ENCODE measurements around the gene TMEM18. TPM values are rescaled to one million over a fixed set of nuclear protein-coding genes. Genes with fewer than 3 reads are reported as not detected.

TMEM18 gene
- total RNA-seq, 1 donor = 11.5 TPM

- H3K4me3 ChIP-seq (ENCODE audit: low read length) = no peak overlapping the region
- no peaks in the 10 kb centered on the region for H3K27me3 ChIP-seq (ENCODE audit: insufficient read depth, low read length)
- H3K9me3 ChIP-seq (ENCODE audit: low read depth, low read length) = no peaks in the 10 kb centered on the region
Measured at GRCh38 chr2:655626-656025, 21.6 kb downstream of the TMEM18 start.

GRCh38 chr2:654896-655295 lies 22.3 kb downstream of the TMEM18 start:
- no peak overlapping the region for H3K4me3 ChIP-seq (ENCODE audit: low read length)
- H3K4me1 ChIP-seq (ENCODE audit: insufficient read depth, low read length) = peaks cover 9% of the 10 kb centered on the region
- no peaks in the 10 kb centered on the region for H3K9me3 ChIP-seq (ENCODE audit: low read depth, low read length)
- no peaks in the 10 kb centered on the region for H3K27me3 ChIP-seq (ENCODE audit: insufficient read depth, low read length)

More at GRCh38 chr2:655626-656025, 21.6 kb downstream of the TMEM18 start:
- H3K4me1 ChIP-seq (ENCODE audit: insufficient read depth, low read length) = peaks cover 9% of the 10 kb centered on the region

- Histone ChIP-seq H3K4me1 (ENCODE audit: insufficient read depth, low read length) (peaks cover 9% of the 10 kb centered on the region), H3K4me3 (ENCODE audit: low read length) (no peak overlapping the region), H3K27me3 (ENCODE audit: insufficient read depth, low read length) (no peaks in the 10 kb centered on the region), H3K9me3 (ENCODE audit: low read depth, low read length) (no peaks in the 10 kb centered on the region)
Measured at GRCh38 chr2:653645-654425, 23.4 kb downstream of the TMEM18 start.

- no peaks in the 10 kb centered on the region for H3K27me3 ChIP-seq (ENCODE audit: insufficient read depth, low read length)
- H3K9me3 ChIP-seq (ENCODE audit: low read depth, low read length) = no peaks in the 10 kb centered on the region
- H3K4me1 ChIP-seq (ENCODE audit: insufficient read depth, low read length) = peaks cover 9% of the 10 kb centered on the region
- no peak overlapping the region for H3K4me3 ChIP-seq (ENCODE audit: low read length)
Measured at GRCh38 chr2:652881-653480, 24.2 kb downstream of the TMEM18 start.

GRCh38 chr2:651951-652373 lies 25.2 kb downstream of the TMEM18 start:
- Histone ChIP-seq H3K4me1 (ENCODE audit: insufficient read depth, low read length) (peaks cover 8% of the 10 kb centered on the region), H3K9me3 (ENCODE audit: low read depth, low read length) (no peaks in the 10 kb centered on the region), H3K27me3 (ENCODE audit: insufficient read depth, low read length) (no peaks in the 10 kb centered on the region), H3K4me3 (ENCODE audit: low read length) (no peak overlapping the region)

- no peaks in the 10 kb centered on the region for H3K9me3 ChIP-seq (ENCODE audit: low read depth, low read length)
- peaks cover 4% of the 10 kb centered on the region for H3K4me1 ChIP-seq (ENCODE audit: insufficient read depth, low read length)
- H3K4me3 ChIP-seq (ENCODE audit: low read length) = no peak overlapping the region
- H3K27me3 ChIP-seq (ENCODE audit: insufficient read depth, low read length) = no peaks in the 10 kb centered on the region
Measured at GRCh38 chr2:650343-651310, 26.6 kb downstream of the TMEM18 start.

GRCh38 chr2:649426-650342 lies 27.5 kb downstream of the TMEM18 start:
- Histone ChIP-seq H3K27me3 (ENCODE audit: insufficient read depth, low read length) (no peaks in the 10 kb centered on the region), H3K4me3 (ENCODE audit: low read length) (no peak overlapping the region), H3K4me1 (ENCODE audit: insufficient read depth, low read length) (peaks cover 4% of the 10 kb centered on the region), H3K9me3 (ENCODE audit: low read depth, low read length) (no peaks in the 10 kb centered on the region)

GRCh38 chr2:648476-649424 lies 28.5 kb downstream of the TMEM18 start:
- Histone ChIP-seq H3K27me3 (ENCODE audit: insufficient read depth, low read length) (no peaks in the 10 kb centered on the region), H3K4me3 (ENCODE audit: low read length) (no peak overlapping the region), H3K4me1 (ENCODE audit: insufficient read depth, low read length) (peaks cover 1% of the 10 kb centered on the region), H3K9me3 (ENCODE audit: low read depth, low read length) (no peaks in the 10 kb centered on the region)

- Histone ChIP-seq H3K9me3 (ENCODE audit: low read depth, low read length) (no peaks in the 10 kb centered on the region), H3K4me3 (ENCODE audit: low read length) (no peak overlapping the region), H3K4me1 (ENCODE audit: insufficient read depth, low read length) (no peaks in the 10 kb centered on the region), H3K27me3 (ENCODE audit: insufficient read depth, low read length) (no peaks in the 10 kb centered on the region)
Measured at GRCh38 chr2:647691-648231, 29.4 kb downstream of the TMEM18 start.

- Histone ChIP-seq H3K9me3 (ENCODE audit: low read depth, low read length) (no peaks in the 10 kb centered on the region), H3K4me1 (ENCODE audit: insufficient read depth, low read length) (no peaks in the 10 kb centered on the region), H3K4me3 (ENCODE audit: low read length) (no peak overlapping the region), H3K27me3 (ENCODE audit: insufficient read depth, low read length) (no peaks in the 10 kb centered on the region)
Measured at GRCh38 chr2:647003-647560, 30.1 kb downstream of the TMEM18 start.

GRCh38 chr2:644871-645270 lies 32.3 kb downstream of the TMEM18 start:
- Histone ChIP-seq H3K4me1 (ENCODE audit: insufficient read depth, low read length) (no peaks in the 10 kb centered on the region), H3K4me3 (ENCODE audit: low read length) (no peak overlapping the region), H3K27me3 (ENCODE audit: insufficient read depth, low read length) (no peaks in the 10 kb centered on the region), H3K9me3 (ENCODE audit: low read depth, low read length) (no peaks in the 10 kb centered on the region)

GRCh38 chr2:643761-644160 lies 33.4 kb downstream of the TMEM18 start:
- H3K4me1 ChIP-seq (ENCODE audit: insufficient read depth, low read length) = no peaks in the 10 kb centered on the region
- no peaks in the 10 kb centered on the region for H3K9me3 ChIP-seq (ENCODE audit: low read depth, low read length)
- no peaks in the 10 kb centered on the region for H3K27me3 ChIP-seq (ENCODE audit: insufficient read depth, low read length)
- no peak overlapping the region for H3K4me3 ChIP-seq (ENCODE audit: low read length)

- H3K4me1 ChIP-seq (ENCODE audit: insufficient read depth, low read length) = no peaks in the 10 kb centered on the region
- H3K27me3 ChIP-seq (ENCODE audit: insufficient read depth, low read length) = no peaks in the 10 kb centered on the region
- H3K4me3 ChIP-seq (ENCODE audit: low read length) = no peak overlapping the region
- H3K9me3 ChIP-seq (ENCODE audit: low read depth, low read length) = no peaks in the 10 kb centered on the region
Measured at GRCh38 chr2:643334-643733, 33.9 kb downstream of the TMEM18 start.
